Measurements from ENCODE around the gene C16orf89. TPM values are rescaled to one million over a fixed set of nuclear protein-coding genes. Genes with fewer than 3 reads are reported as not detected.

The C16orf89 gene
- total RNA-seq, 2 experiments from 2014 or later, result not detected

DNA sequence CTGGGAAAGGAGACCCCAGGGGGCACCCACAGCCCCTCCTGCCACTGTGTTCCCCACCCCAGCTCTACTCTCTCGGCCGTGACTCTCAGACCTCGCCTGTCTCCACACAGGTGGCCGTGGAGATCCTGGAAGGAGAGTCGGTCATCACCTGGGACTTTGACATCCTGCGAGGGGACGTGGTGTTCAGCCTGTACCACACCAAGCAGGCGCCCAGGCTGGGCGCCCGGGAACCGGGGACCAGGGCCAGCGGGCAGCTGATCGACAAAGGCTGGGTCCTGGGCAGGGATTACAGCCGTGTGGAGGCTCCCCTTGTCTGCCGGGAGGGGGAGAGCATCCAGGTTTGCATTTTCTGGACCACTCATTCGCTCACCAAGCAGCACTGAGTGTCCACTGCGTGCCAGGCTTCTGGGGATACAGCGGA lies 57.4 kb downstream of the C16orf89 start:
- no peak for DNase-seq
- Histone ChIP-seq H3K27ac (ENCODE audit: low read depth in 1 of 2, low read length in 2 of 2) (no peak overlapping the region), H3K4me3 (ENCODE audit: low read length) (no peak overlapping the region), H3K4me1 (ENCODE audit: insufficient read depth, low read length) (no peaks in the 10 kb centered on the region), H3K36me3 (ENCODE audit: insufficient read depth, low read length) (no peaks in the 10 kb centered on the region), H3K9me3 (ENCODE audit: control insufficient read depth in 1 of 2, insufficient read depth in 1 of 2, low read length in 2 of 2) (no peaks in the 10 kb centered on the region), H3K27me3 (ENCODE audit: control insufficient read depth in 1 of 2, insufficient read depth in 2 of 2, low read length in 2 of 2) (peaks cover 0 to 6% of the 10 kb centered on the region in 2 experiments)
- no peak overlapping the region for H3K27ac Mint-ChIP-seq
- no peaks in the 10 kb centered on the region for H3K36me3 Mint-ChIP-seq (ENCODE audit: low read depth)
- H3K27me3 Mint-ChIP-seq, result peaks cover 23% of the 10 kb centered on the region
- no peak overlapping the region for H3K4me3 Mint-ChIP-seq
- CTCF ChIA-PET, result no interaction called here
- intact Hi-C loops (cut with DNase I, micrococcal nuclease), result no loop called here
- ATAC-seq (ENCODE audit: poor library complexity), result no peak
- no peaks in the 10 kb centered on the region for H3K4me1 Mint-ChIP-seq (ENCODE audit: low read depth)
- no peaks in the 10 kb centered on the region for H3K9me3 Mint-ChIP-seq
- POLR2A ChIA-PET, result no interaction called here
- no peak for TF ChIP-seq CTCF (IDR thresholded peaks at IDR 0.05)

DNA sequence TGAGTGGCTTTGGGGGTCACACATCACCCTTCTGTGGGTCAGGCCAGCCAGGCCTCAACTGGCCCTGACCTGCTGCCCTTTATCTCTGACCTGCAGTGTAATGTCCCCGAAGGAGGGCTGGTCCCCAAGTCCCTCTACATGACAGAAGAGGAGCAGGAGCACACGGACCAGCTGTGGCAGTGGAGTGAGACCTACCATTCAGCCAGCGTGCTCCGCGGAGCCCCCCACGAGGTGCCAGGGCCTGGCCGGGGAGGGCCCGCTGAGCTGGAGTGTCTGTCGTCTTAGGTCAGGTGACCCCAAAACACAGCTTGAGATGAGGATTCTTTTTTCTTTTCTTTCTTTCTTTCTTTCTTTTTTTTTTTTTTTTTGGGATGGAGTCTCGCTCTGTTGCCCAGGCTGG lies 58.5 kb downstream of the C16orf89 start:
- Histone ChIP-seq H3K27ac (ENCODE audit: low read depth in 1 of 2, low read length in 2 of 2) (no peak overlapping the region), H3K27me3 (ENCODE audit: control insufficient read depth in 1 of 2, insufficient read depth in 2 of 2, low read length in 2 of 2) (peaks cover 0 to 6% of the 10 kb centered on the region in 2 experiments), H3K9me3 (ENCODE audit: control insufficient read depth in 1 of 2, insufficient read depth in 1 of 2, low read length in 2 of 2) (no peaks in the 10 kb centered on the region), H3K4me3 (ENCODE audit: low read length) (no peak overlapping the region), H3K4me1 (ENCODE audit: insufficient read depth, low read length) (no peaks in the 10 kb centered on the region), H3K36me3 (ENCODE audit: insufficient read depth, low read length) (no peaks in the 10 kb centered on the region)
- intact Hi-C loops (cut with DNase I, micrococcal nuclease), result no loop called here
- ATAC-seq (ENCODE audit: poor library complexity), result no peak
- ChIA-PET CTCF (no interaction called here), POLR2A (no interaction called here)
- Mint-ChIP-seq H3K4me1 (ENCODE audit: low read depth) (no peaks in the 10 kb centered on the region), H3K4me3 (no peak overlapping the region), H3K9me3 (no peaks in the 10 kb centered on the region), H3K36me3 (ENCODE audit: low read depth) (no peaks in the 10 kb centered on the region), H3K27me3 (peaks cover 29% of the 10 kb centered on the region), H3K27ac (no peak overlapping the region)
- TF ChIP-seq CTCF (IDR thresholded peaks at IDR 0.05), result no peak
- no peak for DNase-seq

GRCh38 chr16:5006348-5007193 lies 59.2 kb downstream of the C16orf89 start:
- no peaks in the 10 kb centered on the region for H3K9me3 Mint-ChIP-seq
- no peaks in the 10 kb centered on the region for H3K36me3 ChIP-seq (ENCODE audit: insufficient read depth, low read length)

More at GRCh38 chr16:5006348-5007193, 59.2 kb downstream of the C16orf89 start:
- Mint-ChIP-seq H3K27ac (no peak overlapping the region), H3K4me1 (ENCODE audit: low read depth) (no peaks in the 10 kb centered on the region), H3K4me3 (no peak overlapping the region), H3K36me3 (ENCODE audit: low read depth) (no peaks in the 10 kb centered on the region), H3K27me3 (peaks cover 32% of the 10 kb centered on the region)
- Histone ChIP-seq H3K9me3 (ENCODE audit: control insufficient read depth in 1 of 2, insufficient read depth in 1 of 2, low read length in 2 of 2) (no peaks in the 10 kb centered on the region), H3K4me1 (ENCODE audit: insufficient read depth, low read length) (no peaks in the 10 kb centered on the region), H3K27me3 (ENCODE audit: control insufficient read depth in 1 of 2, insufficient read depth in 2 of 2, low read length in 2 of 2) (peaks cover 0 to 6% of the 10 kb centered on the region in 2 experiments), H3K27ac (ENCODE audit: low read depth in 1 of 2, low read length in 2 of 2) (no peak overlapping the region), H3K4me3 (ENCODE audit: low read length) (no peak overlapping the region)
- TF ChIP-seq CTCF (IDR thresholded peaks at IDR 0.05), result no peak
- intact Hi-C loops (cut with DNase I, micrococcal nuclease), result no loop called here
- ATAC-seq (ENCODE audit: poor library complexity) (no peak), DNase-seq (no peak)
- ChIA-PET POLR2A (no interaction called here), CTCF (no interaction called here)
